Stomach (tissue), 4 donors: ENCODE results near the gene GNG7.

Experiments
- POLR2A ChIP-seq, 4 donors: fragments of 450-650 bp; IDR thresholded peaks; one replicate each; pipeline ENCODE4 v1.6.1; 2016; ENCODE audit warnings: antibody characterized with exemption in 4 of 4, control low read depth in 2 of 4, mild to moderate bottlenecking in 1 of 4, moderate library complexity in 1 of 4
- POLR2AphosphoS5 ChIP-seq, 3 donors: sonication (generic); formaldehyde crosslinking; IDR thresholded peaks; one replicate each; pipeline ENCODE4 v1.6.1; 2016; ENCODE audit warnings: antibody characterized with exemption in 3 of 3
- TF ChIP-seq, protein P1 (sequence below), 7 experiments: fragments of 450-650 bp in 4 of 7; fragments of 200-600 bp in 3 of 7; sonication (generic) in 3 of 7; IDR thresholded peaks; one replicate each; pipeline ENCODE4 v1.5.1; 2016 to 2019; ENCODE audit warnings: antibody characterized with exemption in 7 of 7, control low read depth in 2 of 7, mild to moderate bottlenecking in 1 of 7

DNA sequence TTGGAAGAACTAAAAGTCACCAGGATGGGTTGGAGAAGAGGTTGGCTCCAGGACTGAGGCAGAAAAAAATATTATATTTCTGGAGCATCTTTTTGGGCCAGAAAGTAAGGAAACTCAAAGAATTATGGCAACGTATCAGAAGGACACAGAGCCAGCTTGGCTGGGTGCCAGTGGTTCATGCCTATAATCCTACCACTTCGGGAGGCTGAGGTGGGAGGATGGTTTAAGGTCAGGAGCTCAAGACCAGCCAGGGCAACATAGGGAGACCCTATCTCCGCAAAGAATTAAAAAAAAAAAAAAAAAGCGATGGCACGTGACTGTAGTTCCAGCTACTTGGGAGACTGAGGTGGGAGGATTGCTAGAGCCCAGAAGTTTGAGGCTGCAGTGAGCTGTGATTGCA lies 118.5 kb downstream of the GNG7 start:
- TF ChIP-seq POLR2A (IDR thresholded peaks at IDR 0.05) (no peak), POLR2AphosphoS5 (IDR thresholded peaks at IDR 0.05) (no peak)
- TF ChIP-seq, protein P1, sequence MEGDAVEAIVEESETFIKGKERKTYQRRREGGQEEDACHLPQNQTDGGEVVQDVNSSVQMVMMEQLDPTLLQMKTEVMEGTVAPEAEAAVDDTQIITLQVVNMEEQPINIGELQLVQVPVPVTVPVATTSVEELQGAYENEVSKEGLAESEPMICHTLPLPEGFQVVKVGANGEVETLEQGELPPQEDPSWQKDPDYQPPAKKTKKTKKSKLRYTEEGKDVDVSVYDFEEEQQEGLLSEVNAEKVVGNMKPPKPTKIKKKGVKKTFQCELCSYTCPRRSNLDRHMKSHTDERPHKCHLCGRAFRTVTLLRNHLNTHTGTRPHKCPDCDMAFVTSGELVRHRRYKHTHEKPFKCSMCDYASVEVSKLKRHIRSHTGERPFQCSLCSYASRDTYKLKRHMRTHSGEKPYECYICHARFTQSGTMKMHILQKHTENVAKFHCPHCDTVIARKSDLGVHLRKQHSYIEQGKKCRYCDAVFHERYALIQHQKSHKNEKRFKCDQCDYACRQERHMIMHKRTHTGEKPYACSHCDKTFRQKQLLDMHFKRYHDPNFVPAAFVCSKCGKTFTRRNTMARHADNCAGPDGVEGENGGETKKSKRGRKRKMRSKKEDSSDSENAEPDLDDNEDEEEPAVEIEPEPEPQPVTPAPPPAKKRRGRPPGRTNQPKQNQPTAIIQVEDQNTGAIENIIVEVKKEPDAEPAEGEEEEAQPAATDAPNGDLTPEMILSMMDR (IDR thresholded peaks at IDR 0.05) = no peak
